A673 (cell line): ENCODE measurements around the gene C2orf66. TPM values are rescaled to one million over a fixed set of nuclear protein-coding genes. Genes with fewer than 3 reads are reported as not detected.

Experiments used
- BruUV-seq: library from RNA; stranded (reverse); fragments of 400-500 nt; replicated peaks from 2 replicates; lab custom pipeline; 2021; lab: Mats Ljungman, UMichigan
- CTCF ChIA-PET: fragments of 300-600 bp; sonication (Branson Sonifier 250); formaldehyde crosslinking; loops from one replicate; lab custom pipeline; 2022; ENCODE audit warnings: antibody characterized with exemption; lab: Charles Lee
- POLR2A ChIA-PET: fragments of 300-600 bp; sonication (Branson Sonifier 250); formaldehyde crosslinking; loops from one replicate; lab custom pipeline; 2022; ENCODE audit warnings: antibody characterized with exemption; ENCODE audit not compliant: low non-redundant PET; lab: Charles Lee
- DNase-seq: peaks from one replicate; pipeline ENCODE4 v3.0.0-alpha.2; 2015; ENCODE audit warnings: low spot score
- H3K27ac ChIP-seq: fragments of 200-600 bp; sonication (generic); 2 replicates; pipeline ENCODE4 v1.5.1; 2016; ENCODE audit warnings: mixed run types, low read depth, mild to moderate bottlenecking, mixed read lengths, antibody characterized with exemption, low read length; ENCODE audit not compliant: poor library complexity, severe bottlenecking
- H3K27me3 ChIP-seq: fragments of 200-600 bp; sonication (generic); replicated peaks from 2 replicates; pipeline ENCODE4 v1.6.1; 2017; ENCODE audit warnings: mixed run types, low read depth, mild to moderate bottlenecking, mixed read lengths, antibody characterized with exemption, low read length; ENCODE audit not compliant: insufficient read depth, poor library complexity
- H3K36me3 ChIP-seq: fragments of 200-600 bp; sonication (generic); 2 replicates; pipeline ENCODE4 v1.6.1; 2016; ENCODE audit warnings: mixed run types, mild to moderate bottlenecking, mixed read lengths, antibody characterized with exemption, low read length; ENCODE audit not compliant: insufficient read depth, poor library complexity, severe bottlenecking
- H3K4me1 ChIP-seq: fragments of 200-600 bp; sonication (generic); 2 replicates; pipeline ENCODE4 v1.6.1; 2017; ENCODE audit warnings: mixed run types, mild to moderate bottlenecking, mixed read lengths, antibody characterized with exemption, low read length; ENCODE audit not compliant: insufficient read depth, poor library complexity, severe bottlenecking
- H3K4me3 ChIP-seq: fragments of 200-600 bp; sonication (generic); 2 replicates; pipeline ENCODE4 v1.5.1; 2016; ENCODE audit warnings: low read depth, mixed run types, mild to moderate bottlenecking, mixed read lengths, low read length; ENCODE audit not compliant: poor library complexity, severe bottlenecking
- H3K9me3 ChIP-seq: fragments of 200-600 bp; sonication (generic); 2 replicates; pipeline ENCODE4 v1.6.1; 2016; ENCODE audit warnings: mixed run types, low read depth, mild to moderate bottlenecking, mixed read lengths, antibody characterized with exemption, low read length; ENCODE audit not compliant: poor library complexity, severe bottlenecking
- EZH2 ChIP-seq: fragments of 200-600 bp; sonication (generic); IDR thresholded peaks from 2 replicates; pipeline ENCODE4 v1.6.1; 2017; ENCODE audit warnings: borderline replicate concordance, low read depth, mild to moderate bottlenecking, mixed read lengths, antibody characterized with exemption, low read length; ENCODE audit not compliant: poor library complexity, severe bottlenecking
- intact Hi-C: fragments of 100-400 bp; cut with micrococcal nuclease; formaldehyde crosslinking; loops from one replicate; pipeline ENCODE4 v1.10.0; 2022; ENCODE audit not compliant: unreplicated experiment
- total RNA-seq: library from RNA; stranded (reverse); gene quantifications from 2 replicates; pipeline ENCODE4 v1.2.3, GENCODE V29; 2021
- TF ChIP-seq, protein P1 (sequence below): fragments of 300-800, 200-600 bp; sonication (generic); conservative IDR thresholded peaks from 2 replicates; pipeline ENCODE4 v1.5.1; 2017; ENCODE audit warnings: low read depth, mild to moderate bottlenecking, antibody characterized with exemption, low read length, moderate library complexity, mixed read lengths

C2orf66 gene
- total RNA-seq, 1 experiment from 2014 or later, result 0.28 TPM

DNA sequence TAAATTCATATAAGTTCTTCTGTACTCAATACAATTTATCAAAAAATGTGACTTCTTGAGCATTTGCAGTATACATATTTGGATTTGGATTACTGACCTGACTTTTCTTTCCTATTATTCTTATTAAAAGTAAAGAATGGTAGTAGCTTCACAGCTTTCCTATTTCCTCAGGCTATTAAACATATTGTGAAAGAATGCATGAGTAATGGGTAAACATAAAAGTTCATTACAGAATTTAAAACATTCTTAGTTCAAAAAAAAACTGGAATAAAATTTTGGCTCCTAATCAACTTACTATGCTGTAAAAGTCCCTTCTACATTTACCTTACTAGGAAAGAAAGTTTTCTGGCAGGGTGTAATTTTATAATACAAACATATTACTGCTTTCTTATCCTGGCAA, 27.3 kb upstream of the C2orf66 start:
- BruUV-seq, result no TSS peak
- intact Hi-C loops, result no loop called here
- H3K27ac ChIP-seq, result no peak overlapping the region

GRCh38 chr2:196830701-196831100, 21.5 kb upstream of the C2orf66 start:
- Histone ChIP-seq H3K4me1 (no peaks in the 10 kb centered on the region), H3K9me3 (no peaks in the 10 kb centered on the region), H3K27me3 (no peaks in the 10 kb centered on the region), H3K4me3 (no peak overlapping the region), H3K27ac (no peak overlapping the region), H3K36me3 (no peaks in the 10 kb centered on the region)
- ChIA-PET CTCF (no interaction called here), POLR2A (no interaction called here)
- intact Hi-C loops, result no loop called here
- BruUV-seq, result no TSS peak
- DNase-seq, result no peak
- no peak for TF ChIP-seq EZH2
- TF ChIP-seq, protein P1, sequence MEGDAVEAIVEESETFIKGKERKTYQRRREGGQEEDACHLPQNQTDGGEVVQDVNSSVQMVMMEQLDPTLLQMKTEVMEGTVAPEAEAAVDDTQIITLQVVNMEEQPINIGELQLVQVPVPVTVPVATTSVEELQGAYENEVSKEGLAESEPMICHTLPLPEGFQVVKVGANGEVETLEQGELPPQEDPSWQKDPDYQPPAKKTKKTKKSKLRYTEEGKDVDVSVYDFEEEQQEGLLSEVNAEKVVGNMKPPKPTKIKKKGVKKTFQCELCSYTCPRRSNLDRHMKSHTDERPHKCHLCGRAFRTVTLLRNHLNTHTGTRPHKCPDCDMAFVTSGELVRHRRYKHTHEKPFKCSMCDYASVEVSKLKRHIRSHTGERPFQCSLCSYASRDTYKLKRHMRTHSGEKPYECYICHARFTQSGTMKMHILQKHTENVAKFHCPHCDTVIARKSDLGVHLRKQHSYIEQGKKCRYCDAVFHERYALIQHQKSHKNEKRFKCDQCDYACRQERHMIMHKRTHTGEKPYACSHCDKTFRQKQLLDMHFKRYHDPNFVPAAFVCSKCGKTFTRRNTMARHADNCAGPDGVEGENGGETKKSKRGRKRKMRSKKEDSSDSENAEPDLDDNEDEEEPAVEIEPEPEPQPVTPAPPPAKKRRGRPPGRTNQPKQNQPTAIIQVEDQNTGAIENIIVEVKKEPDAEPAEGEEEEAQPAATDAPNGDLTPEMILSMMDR, result no peak

More for the DNA sequence above, 27.3 kb upstream of the C2orf66 start:
- ChIA-PET CTCF (no interaction called here), POLR2A (no interaction called here)
- no peaks in the 10 kb centered on the region for H3K27me3 ChIP-seq
- DNase-seq, result no peak
- peaks cover 31% of the 10 kb centered on the region for H3K36me3 ChIP-seq
- no peaks in the 10 kb centered on the region for H3K9me3 ChIP-seq
- TF ChIP-seq EZH2, result no peak
- TF ChIP-seq, protein P1, result no peak
- no peak overlapping the region for H3K4me3 ChIP-seq
- H3K4me1 ChIP-seq, result no peaks in the 10 kb centered on the region

DNA sequence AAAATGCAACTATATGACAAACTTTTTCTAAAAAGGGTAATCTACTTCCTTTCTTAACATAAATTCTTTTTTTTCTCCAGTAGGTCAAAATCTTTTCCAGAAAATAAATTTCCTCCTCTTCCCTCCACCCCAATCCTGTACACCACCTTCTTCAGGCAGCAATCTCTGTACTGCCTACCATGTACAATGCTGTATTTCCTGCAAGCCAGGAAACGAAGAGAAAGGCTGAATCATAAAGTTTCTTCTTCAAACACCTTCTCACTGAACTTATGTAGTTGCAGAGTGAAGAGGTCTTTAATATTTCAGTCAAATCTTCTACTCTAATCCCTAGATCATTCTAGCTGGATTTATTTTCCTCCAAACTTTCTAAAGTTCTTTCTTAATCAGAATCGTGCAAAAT, 18.2 kb upstream of the C2orf66 start:
- intact Hi-C loops, result no loop called here
- CTCF ChIA-PET, result no interaction called here
- TF ChIP-seq, protein P1, result no peak
- no peak for TF ChIP-seq EZH2
- no peaks in the 10 kb centered on the region for H3K36me3 ChIP-seq
- POLR2A ChIA-PET, result no interaction called here
- H3K27me3 ChIP-seq, result no peaks in the 10 kb centered on the region
- H3K27ac ChIP-seq, result no peak overlapping the region
- H3K4me1 ChIP-seq, result no peaks in the 10 kb centered on the region
- H3K4me3 ChIP-seq, result no peak overlapping the region
- H3K9me3 ChIP-seq, result no peaks in the 10 kb centered on the region
- BruUV-seq, result no TSS peak
- no peak for DNase-seq
